Superior temporal gyrus (tissue), 1 donor: ENCODE results near the gene OR2T10.
"Not testable (repeated sequence)": the region's sequence is repeated elsewhere in the genome, so short reads cannot be mapped to it uniquely, and the experiment has no call there.

Experiments
- DNase-seq: peaks from one replicate; pipeline ENCODE4 v3.0.0-alpha.2; 2016; ENCODE audit errors: extremely low spot score

The OR2T10 gene

GRCh38 chr1:248597589-248597988, at the start of gene OR2T10:
TSS of gene OR2T10 (minus strand) at chr1:248597700. CDS start at chr1:248593768, 3,932 bp downstream.
- no peak for DNase-seq

GRCh38 chr1:248645178-248645577, 47.7 kb upstream of the OR2T10 start, which contains the start of gene OR2T35:
TSS of gene OR2T35 (minus strand) at chr1:248645278. CDS start at chr1:248639258, 6,020 bp downstream.
- not testable (repeated sequence) for DNase-seq

- not testable (repeated sequence) for DNase-seq
Measured at GRCh38 chr1:248642971-248643651, 45.6 kb upstream of the OR2T10 start.

- DNase-seq = not testable (repeated sequence)
Measured at GRCh38 chr1:248641583-248641982, 44.1 kb upstream of the OR2T10 start.

- DNase-seq = not testable (repeated sequence)
Measured at GRCh38 chr1:248640906-248641305, 43.4 kb upstream of the OR2T10 start.

- not testable (repeated sequence) for DNase-seq
Measured at GRCh38 chr1:248639652-248640051, 42.2 kb upstream of the OR2T10 start.

GRCh38 chr1:248636612-248637011, 39.1 kb upstream of the OR2T10 start:
- DNase-seq = not testable (repeated sequence)

- not testable (repeated sequence) for DNase-seq
Measured at GRCh38 chr1:248634991-248635390, 37.5 kb upstream of the OR2T10 start, which contains the start of gene OR2T11. TSS of gene OR2T11 (minus strand) at chr1:248635091. CDS start at chr1:248627128, 7,963 bp downstream.

GRCh38 chr1:248631354-248632008, 34.0 kb upstream of the OR2T10 start:
- DNase-seq = no peak

GRCh38 chr1:248630551-248630950, 33.1 kb upstream of the OR2T10 start:
- DNase-seq = no peak

- no peak for DNase-seq
Measured at GRCh38 chr1:248627971-248628844, 30.7 kb upstream of the OR2T10 start.

- DNase-seq = no peak
Measured at GRCh38 chr1:248625971-248626370, 28.5 kb upstream of the OR2T10 start.

- no peak for DNase-seq
Measured at GRCh38 chr1:248625166-248625565, 27.7 kb upstream of the OR2T10 start.

- peak; percentile 52 for DNase-seq
Measured at GRCh38 chr1:248622570-248623001, 25.1 kb upstream of the OR2T10 start.

GRCh38 chr1:248621770-248622169, 24.3 kb upstream of the OR2T10 start:
- DNase-seq = no peak

GRCh38 chr1:248618878-248619277, 21.4 kb upstream of the OR2T10 start:
- DNase-seq = peak; percentile 78

- no peak for DNase-seq
Measured at GRCh38 chr1:248618119-248618518, 20.6 kb upstream of the OR2T10 start.

GRCh38 chr1:248613742-248614141, 16.2 kb upstream of the OR2T10 start:
- DNase-seq = no peak

- DNase-seq = no peak
Measured at GRCh38 chr1:248611883-248612414, 14.4 kb upstream of the OR2T10 start.

GRCh38 chr1:248610301-248610700, 12.8 kb upstream of the OR2T10 start:
- DNase-seq = no peak

GRCh38 chr1:248599396-248599795, 1.9 kb upstream of the OR2T10 start:
- no peak for DNase-seq

- DNase-seq = no peak
Measured at GRCh38 chr1:248596615-248597014, 885 bp downstream of the OR2T10 start.
